PFSK-1 (cell line): ENCODE results near the gene ACY1.

Experiments
- FOXP2 ChIP-seq: optimal IDR thresholded peaks from 2 replicates; pipeline ENCODE3; 2011; ENCODE audit warnings: borderline replicate concordance, control low read depth, inconsistent platforms; ENCODE audit not compliant: insufficient read depth; ENCODE audit errors: extremely low read length, extremely low read depth
- POLR2AphosphoS5 ChIP-seq: IDR thresholded peaks from 2 replicates; pipeline ENCODE4 v1.6.1; 2012; ENCODE audit warnings: low read depth, mild to moderate bottlenecking, control low read depth, low read length, moderate library complexity
- SIN3A ChIP-seq: IDR thresholded peaks from 2 replicates; pipeline ENCODE4 v1.6.1; 2012; ENCODE audit warnings: mild to moderate bottlenecking, low read length, moderate library complexity, borderline replicate concordance; ENCODE audit not compliant: insufficient read depth
- TAF1 ChIP-seq: IDR thresholded peaks from 2 replicates; pipeline ENCODE4 v1.6.1; 2012; ENCODE audit warnings: low read length, control low read depth, borderline replicate concordance; ENCODE audit not compliant: insufficient read depth
- TF ChIP-seq, protein P1 (sequence below), 2 experiments: IDR thresholded peaks; 2 replicates each; pipeline versions ENCODE4 v1.6.1 to v1.8.0; 2011 to 2012; ENCODE audit warnings: low read depth in 2 of 2, low read length in 2 of 2, control low read depth in 1 of 2, inconsistent platforms in 1 of 2, mild to moderate bottlenecking in 1 of 2, moderate library complexity in 1 of 2; ENCODE audit not compliant: insufficient read depth in 1 of 2

Gene ACY1

DNA sequence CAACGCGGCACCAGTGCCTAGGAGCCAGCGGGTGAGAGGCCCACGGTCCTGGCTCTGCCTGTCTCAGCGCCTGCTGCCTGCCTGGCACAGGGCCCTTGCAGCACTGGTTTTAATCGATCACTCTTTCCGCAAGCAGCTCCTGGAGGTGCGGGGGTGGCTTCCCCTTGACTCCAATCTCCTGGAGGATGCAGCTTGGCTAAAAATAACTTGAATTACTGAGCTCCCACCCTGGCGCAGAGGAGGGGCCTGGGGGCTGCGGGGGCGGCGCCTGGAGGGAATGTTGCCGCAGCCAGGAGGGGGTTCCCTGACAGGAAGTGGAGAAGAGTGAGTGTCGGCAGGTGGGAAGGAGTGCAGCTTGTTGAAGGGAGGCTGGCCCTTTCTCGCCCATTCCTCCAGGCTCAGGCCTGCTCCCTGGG is 22.2 kb downstream of the ACY1 start:
- TF ChIP-seq SIN3A (no peak), POLR2AphosphoS5 (no peak), TAF1 (no peak), FOXP2 (no peak)
- TF ChIP-seq, protein P1, sequence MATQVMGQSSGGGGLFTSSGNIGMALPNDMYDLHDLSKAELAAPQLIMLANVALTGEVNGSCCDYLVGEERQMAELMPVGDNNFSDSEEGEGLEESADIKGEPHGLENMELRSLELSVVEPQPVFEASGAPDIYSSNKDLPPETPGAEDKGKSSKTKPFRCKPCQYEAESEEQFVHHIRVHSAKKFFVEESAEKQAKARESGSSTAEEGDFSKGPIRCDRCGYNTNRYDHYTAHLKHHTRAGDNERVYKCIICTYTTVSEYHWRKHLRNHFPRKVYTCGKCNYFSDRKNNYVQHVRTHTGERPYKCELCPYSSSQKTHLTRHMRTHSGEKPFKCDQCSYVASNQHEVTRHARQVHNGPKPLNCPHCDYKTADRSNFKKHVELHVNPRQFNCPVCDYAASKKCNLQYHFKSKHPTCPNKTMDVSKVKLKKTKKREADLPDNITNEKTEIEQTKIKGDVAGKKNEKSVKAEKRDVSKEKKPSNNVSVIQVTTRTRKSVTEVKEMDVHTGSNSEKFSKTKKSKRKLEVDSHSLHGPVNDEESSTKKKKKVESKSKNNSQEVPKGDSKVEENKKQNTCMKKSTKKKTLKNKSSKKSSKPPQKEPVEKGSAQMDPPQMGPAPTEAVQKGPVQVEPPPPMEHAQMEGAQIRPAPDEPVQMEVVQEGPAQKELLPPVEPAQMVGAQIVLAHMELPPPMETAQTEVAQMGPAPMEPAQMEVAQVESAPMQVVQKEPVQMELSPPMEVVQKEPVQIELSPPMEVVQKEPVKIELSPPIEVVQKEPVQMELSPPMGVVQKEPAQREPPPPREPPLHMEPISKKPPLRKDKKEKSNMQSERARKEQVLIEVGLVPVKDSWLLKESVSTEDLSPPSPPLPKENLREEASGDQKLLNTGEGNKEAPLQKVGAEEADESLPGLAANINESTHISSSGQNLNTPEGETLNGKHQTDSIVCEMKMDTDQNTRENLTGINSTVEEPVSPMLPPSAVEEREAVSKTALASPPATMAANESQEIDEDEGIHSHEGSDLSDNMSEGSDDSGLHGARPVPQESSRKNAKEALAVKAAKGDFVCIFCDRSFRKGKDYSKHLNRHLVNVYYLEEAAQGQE (IDR thresholded peaks at IDR 0.05; ENCODE audit: insufficient read depth in 1 of 2, low read depth in 2 of 2, low read length in 2 of 2), result no peak

GRCh38 chr3:52006017-52006819 is 22.9 kb downstream of the ACY1 start:
- no peak for TF ChIP-seq FOXP2
- no peak for TF ChIP-seq SIN3A
- TF ChIP-seq, protein P1 (IDR thresholded peaks at IDR 0.05; ENCODE audit: insufficient read depth in 1 of 2, low read depth in 2 of 2, low read length in 2 of 2), result no peak
- TF ChIP-seq TAF1, result no peak
- TF ChIP-seq POLR2AphosphoS5, result no peak

- TF ChIP-seq POLR2AphosphoS5, result no peak
- TF ChIP-seq SIN3A, result no peak
- TF ChIP-seq, protein P1 (IDR thresholded peaks at IDR 0.05; ENCODE audit: insufficient read depth in 1 of 2, low read depth in 2 of 2, low read length in 2 of 2), result no peak
- no peak for TF ChIP-seq TAF1
- no peak for TF ChIP-seq FOXP2
These were observed 23.4 kb downstream of the ACY1 start for GRCh38 chr3:52006820-52007133.

DNA sequence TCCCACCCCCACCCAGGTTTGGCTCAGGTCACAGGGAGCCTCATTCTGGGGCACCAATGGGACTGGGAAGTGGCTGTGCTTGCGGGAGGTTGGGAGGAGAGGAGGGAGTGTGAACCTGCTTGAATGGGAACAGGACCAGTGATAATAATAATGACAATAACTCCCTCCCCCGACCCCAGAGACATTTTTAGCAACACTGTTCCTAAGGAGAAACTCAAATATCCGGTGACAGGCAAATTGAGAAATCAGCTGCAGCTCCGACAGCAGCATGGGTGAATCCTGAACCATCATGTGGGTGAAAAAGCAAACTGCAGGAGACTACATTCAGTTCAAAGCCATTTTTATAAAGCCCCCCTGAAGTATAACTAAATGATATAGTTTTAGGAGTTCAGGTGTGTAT is 24.0 kb downstream of the ACY1 start:
- TF ChIP-seq, protein P1 (IDR thresholded peaks at IDR 0.05; ENCODE audit: insufficient read depth in 1 of 2, low read depth in 2 of 2, low read length in 2 of 2), result no peak
- TF ChIP-seq TAF1 (no peak), SIN3A (no peak), FOXP2 (no peak), POLR2AphosphoS5 (no peak)

DNA sequence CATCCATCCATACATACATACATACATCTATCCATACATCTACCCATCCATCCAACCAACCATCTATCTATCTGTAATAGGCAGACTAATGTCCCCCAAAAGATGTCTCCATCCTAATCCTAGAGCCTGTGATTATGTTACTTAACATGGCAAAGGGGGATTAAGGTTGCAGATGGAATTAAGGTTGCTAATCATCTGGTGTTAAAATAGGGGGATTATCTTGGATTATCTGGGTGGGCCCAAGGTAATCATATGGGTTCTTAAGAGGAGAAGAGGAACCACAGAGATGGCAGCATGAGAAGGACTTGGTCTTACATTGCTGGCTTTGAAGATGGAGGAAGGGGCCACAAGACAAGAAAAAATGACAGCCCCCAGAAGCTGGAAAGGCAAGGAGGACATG is 27.1 kb downstream of the ACY1 start:
- TF ChIP-seq POLR2AphosphoS5 (no peak), TAF1 (no peak), FOXP2 (no peak), SIN3A (no peak)
- TF ChIP-seq, protein P1 (IDR thresholded peaks at IDR 0.05; ENCODE audit: insufficient read depth in 1 of 2, low read depth in 2 of 2, low read length in 2 of 2), result no peak
